Memory B cell (primary cell): Measurements from ENCODE around the gene CCDC85A.

ENCODE experiments used
- ATAC-seq: fragments of 150-1000 bp; cut with Tn5 transposase; 2 replicates; pipeline ENCODE4 v1.10.0; 2021; ENCODE audit warnings: low read depth, mild to moderate bottlenecking, moderate library complexity
- DNase-seq, 2 donors: peaks; one replicate each; pipeline ENCODE4 v3.0.0; 2022; ENCODE audit warnings: low spot score in 2 of 2
- H3K27ac Mint-ChIP-seq: one replicate; pipeline ENCODE4 v1.8.0; 2022; ENCODE audit warnings: mild to moderate bottlenecking, moderate library complexity, mixed read lengths
- H3K27me3 Mint-ChIP-seq: one replicate; pipeline ENCODE4 v1.8.0; 2022; ENCODE audit warnings: mixed read lengths
- H3K36me3 Mint-ChIP-seq: one replicate; pipeline ENCODE4 v1.8.0; 2022; ENCODE audit warnings: mild to moderate bottlenecking, mixed read lengths
- H3K4me1 Mint-ChIP-seq: one replicate; pipeline ENCODE4 v1.8.0; 2022; ENCODE audit warnings: mixed read lengths
- H3K4me3 Mint-ChIP-seq: one replicate; pipeline ENCODE4 v1.8.0; 2022; ENCODE audit warnings: mild to moderate bottlenecking, moderate library complexity, mixed read lengths
- H3K9me3 Mint-ChIP-seq: one replicate; pipeline ENCODE4 v1.8.0; 2022; ENCODE audit warnings: mixed read lengths

CCDC85A gene

DNA sequence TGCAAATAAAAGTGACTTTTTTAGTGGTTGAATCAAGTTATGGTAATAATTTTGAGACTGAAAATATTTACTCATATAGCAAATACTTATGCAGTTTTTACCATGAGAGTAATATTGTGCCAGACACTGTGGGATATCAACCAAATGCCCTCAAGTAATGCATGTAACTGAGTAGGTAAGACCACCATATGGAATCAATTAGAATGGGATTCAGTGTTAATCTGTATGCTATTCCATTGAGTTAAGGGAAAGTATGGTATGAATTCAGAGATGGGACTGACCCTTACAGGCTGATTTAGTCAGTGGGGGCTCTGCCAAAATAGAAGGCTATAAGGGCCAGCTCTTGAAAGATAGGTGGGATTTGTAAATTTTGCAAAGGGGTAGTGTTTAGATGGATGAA, 131.6 kb downstream of the CCDC85A start:
- DNase-seq = no peak
- no peak overlapping the region for H3K4me3 Mint-ChIP-seq
- no peak overlapping the region for H3K27ac Mint-ChIP-seq
- H3K27me3 Mint-ChIP-seq = no peaks in the 10 kb centered on the region
- H3K4me1 Mint-ChIP-seq = no peaks in the 10 kb centered on the region
- no peaks in the 10 kb centered on the region for H3K36me3 Mint-ChIP-seq
- no peak for ATAC-seq
- peaks cover 3% of the 10 kb centered on the region for H3K9me3 Mint-ChIP-seq

DNA sequence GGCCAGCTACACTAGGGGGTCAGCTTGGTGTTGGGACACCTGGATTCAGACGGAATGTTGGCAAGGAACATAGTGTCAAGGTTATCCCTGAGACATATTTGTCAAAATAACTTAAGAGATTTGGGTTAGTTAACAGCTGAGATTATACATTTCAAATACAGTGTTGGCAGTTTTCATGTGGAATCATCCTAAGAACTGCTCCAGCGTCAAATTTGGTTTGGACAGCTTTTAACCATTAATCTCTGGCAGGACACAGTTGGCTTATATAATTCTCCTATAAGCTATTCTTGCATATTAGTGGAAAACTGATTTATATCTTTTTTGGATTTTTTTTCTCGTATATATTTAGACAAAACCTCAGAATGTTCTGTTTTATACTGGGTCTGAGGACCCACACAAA, 132.2 kb downstream of the CCDC85A start:
- no peak for DNase-seq
- no peak for ATAC-seq
- H3K27ac Mint-ChIP-seq = no peak overlapping the region
- H3K9me3 Mint-ChIP-seq = peaks cover 3% of the 10 kb centered on the region
- no peaks in the 10 kb centered on the region for H3K36me3 Mint-ChIP-seq
- H3K4me1 Mint-ChIP-seq = no peaks in the 10 kb centered on the region
- H3K27me3 Mint-ChIP-seq = no peaks in the 10 kb centered on the region
- no peak overlapping the region for H3K4me3 Mint-ChIP-seq

DNA sequence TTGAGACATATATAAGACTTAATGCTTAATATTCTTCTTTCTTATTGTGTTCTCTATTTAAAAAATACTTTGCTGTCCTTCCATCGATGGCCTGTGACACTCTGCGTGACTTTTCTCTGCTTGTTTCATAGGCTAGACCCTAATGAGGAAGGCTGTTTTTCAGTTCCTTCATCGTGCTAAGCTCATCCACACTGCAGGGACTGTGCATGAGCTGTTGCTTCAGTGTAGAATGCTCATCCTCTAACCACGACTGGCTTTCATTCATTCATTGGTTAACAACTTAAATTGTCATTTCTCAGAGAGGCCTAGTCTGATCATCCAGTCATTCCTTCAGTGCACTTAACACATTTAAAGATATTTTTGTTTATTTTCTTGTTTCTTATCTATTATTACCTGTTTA, 134.4 kb downstream of the CCDC85A start:
- DNase-seq = no peak
- Mint-ChIP-seq H3K4me3 (no peak overlapping the region), H3K9me3 (peaks cover 3% of the 10 kb centered on the region), H3K27ac (no peak overlapping the region), H3K4me1 (no peaks in the 10 kb centered on the region), H3K36me3 (no peaks in the 10 kb centered on the region), H3K27me3 (no peaks in the 10 kb centered on the region)
- no peak for ATAC-seq

DNA sequence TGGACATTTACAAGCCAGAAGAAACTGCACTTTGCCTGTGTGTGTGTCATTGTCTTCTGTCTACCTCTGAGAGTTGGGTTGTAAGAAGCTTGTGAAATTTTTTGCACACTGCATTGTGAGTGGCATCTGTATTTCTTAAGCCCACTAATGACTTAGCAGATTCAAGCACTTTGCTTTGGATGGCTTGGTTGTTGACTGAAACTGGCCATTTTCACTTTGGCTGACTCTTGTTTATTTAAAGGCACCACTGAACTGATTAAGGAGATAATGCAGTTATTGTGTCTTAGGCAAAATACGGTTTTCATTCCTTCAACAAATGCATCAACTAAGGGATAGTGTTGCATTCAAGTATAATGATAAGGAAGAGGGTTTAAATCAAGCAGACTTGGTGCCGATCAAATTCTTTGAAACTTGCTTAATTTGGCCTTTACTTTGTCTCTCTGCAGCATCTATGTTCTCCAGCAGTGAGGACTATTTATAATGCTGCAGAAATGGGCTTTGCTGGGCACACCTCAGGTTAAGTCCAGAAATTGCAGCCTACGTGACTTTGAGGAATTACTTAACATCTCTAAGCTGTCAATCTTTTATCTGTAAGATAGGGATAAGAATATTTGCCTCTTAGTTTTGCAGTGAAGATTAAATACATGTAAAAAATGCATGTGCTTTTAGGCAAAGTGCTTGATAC, 142.0 kb downstream of the CCDC85A start:
- H3K36me3 Mint-ChIP-seq = no peaks in the 10 kb centered on the region
- H3K27me3 Mint-ChIP-seq = no peaks in the 10 kb centered on the region
- ATAC-seq (no peak), DNase-seq (no peak)
- H3K27ac Mint-ChIP-seq = no peak overlapping the region
- H3K9me3 Mint-ChIP-seq = no peaks in the 10 kb centered on the region
- H3K4me1 Mint-ChIP-seq = no peaks in the 10 kb centered on the region
- H3K4me3 Mint-ChIP-seq = no peak overlapping the region

DNA sequence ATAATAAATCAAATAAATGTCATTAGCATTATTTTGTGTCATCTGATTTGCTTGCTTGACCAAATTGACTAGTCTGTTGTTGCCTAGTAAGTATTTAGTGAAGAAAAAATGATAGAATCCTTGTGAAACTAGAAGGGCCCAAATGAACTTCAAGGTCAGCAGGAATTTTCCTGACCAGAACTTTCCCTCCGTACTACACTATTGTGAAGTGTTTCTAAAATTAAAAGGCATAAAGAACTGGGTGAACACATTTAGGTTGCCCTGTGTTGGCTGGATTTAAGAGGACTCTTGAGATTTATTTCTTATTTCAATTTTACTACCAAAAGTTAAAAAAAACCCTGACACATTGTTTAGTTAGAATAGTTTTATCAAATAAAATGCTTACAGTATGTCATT, 142.6 kb downstream of the CCDC85A start:
- H3K36me3 Mint-ChIP-seq = no peaks in the 10 kb centered on the region
- no peaks in the 10 kb centered on the region for H3K4me1 Mint-ChIP-seq
- no peak overlapping the region for H3K27ac Mint-ChIP-seq
- no peak for ATAC-seq
- no peak overlapping the region for H3K4me3 Mint-ChIP-seq
- no peaks in the 10 kb centered on the region for H3K27me3 Mint-ChIP-seq
- no peak for DNase-seq
- no peaks in the 10 kb centered on the region for H3K9me3 Mint-ChIP-seq

DNA sequence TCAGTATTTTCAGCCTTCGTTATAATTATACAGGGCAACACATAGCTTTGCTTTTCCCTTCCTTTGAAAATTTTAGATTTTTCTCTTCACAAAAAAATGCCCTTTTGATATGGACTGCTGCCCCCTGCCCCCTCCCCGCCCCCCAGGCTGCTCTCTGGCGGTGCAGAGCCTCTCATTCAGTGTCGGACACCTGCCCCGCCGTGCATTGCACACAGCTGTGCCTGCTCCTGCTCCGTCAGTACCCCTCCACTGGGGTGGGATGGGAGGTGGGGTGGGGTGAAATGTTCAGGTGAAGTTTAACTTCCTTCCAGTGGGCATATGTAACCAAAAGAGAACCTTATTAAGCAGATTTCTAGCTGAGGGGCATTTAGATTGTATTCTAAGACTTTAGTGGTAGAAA, 148.0 kb downstream of the CCDC85A start:
- no peaks in the 10 kb centered on the region for H3K27me3 Mint-ChIP-seq
- ATAC-seq = no peak
- no peaks in the 10 kb centered on the region for H3K4me1 Mint-ChIP-seq
- H3K36me3 Mint-ChIP-seq = no peaks in the 10 kb centered on the region
- no peak for DNase-seq
- no peak overlapping the region for H3K4me3 Mint-ChIP-seq
- no peaks in the 10 kb centered on the region for H3K9me3 Mint-ChIP-seq
- H3K27ac Mint-ChIP-seq = no peak overlapping the region

DNA sequence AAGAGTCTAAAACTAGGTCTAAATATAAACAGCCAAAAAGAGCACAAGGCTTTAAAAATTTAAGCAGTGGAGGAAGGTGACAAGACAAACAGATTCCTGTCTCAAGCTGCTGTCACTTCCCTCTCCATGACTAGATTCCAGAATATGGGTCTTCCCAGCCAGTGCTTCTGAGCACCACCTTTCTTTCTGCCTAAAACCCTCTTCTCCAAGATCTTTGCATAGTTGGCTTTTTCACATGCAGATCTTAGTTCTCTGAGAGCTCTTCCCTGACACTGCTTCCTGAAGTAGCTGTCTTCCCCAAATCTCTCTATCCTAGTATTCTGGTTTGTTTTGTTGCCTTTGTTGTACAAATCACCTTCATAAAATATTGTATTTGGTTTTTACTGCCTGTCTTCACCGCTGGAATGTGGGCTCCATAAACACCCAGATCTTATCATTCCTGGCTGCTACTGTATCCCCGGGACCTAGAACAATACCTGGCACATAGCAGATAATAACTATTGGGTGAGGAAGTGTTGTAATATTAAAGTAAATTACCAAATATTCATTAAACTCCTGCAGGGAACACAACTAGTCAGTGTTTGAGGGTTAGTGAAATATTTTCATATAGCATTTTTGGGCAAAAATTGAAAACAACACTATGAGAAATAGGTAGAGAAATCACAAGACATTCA, 150.2 kb downstream of the CCDC85A start:
- Mint-ChIP-seq H3K36me3 (no peaks in the 10 kb centered on the region), H3K9me3 (no peaks in the 10 kb centered on the region), H3K27ac (no peak overlapping the region), H3K27me3 (no peaks in the 10 kb centered on the region), H3K4me3 (no peak overlapping the region), H3K4me1 (no peaks in the 10 kb centered on the region)
- ATAC-seq (no peak), DNase-seq (no peak)

DNA sequence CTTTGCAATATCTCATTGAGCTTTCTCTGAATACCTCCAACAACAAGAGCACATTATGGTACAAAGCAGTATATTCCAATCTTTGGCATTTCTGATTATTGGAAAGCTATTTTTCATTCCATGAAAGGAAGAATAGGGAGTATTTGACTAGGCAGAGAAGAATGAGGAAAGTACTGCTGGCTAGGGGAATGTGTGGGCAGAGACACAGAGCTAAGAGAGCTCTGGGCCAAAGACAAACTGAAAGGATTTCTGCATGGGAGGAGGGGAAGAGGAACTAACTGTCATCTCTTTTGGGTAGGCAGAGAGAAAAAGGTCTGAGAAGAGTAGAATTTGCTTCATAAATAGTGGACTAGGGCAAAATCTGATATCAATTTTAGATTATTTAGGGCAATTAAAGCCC, 150.8 kb downstream of the CCDC85A start:
- Mint-ChIP-seq H3K27me3 (no peaks in the 10 kb centered on the region), H3K4me3 (no peak overlapping the region), H3K36me3 (no peaks in the 10 kb centered on the region), H3K4me1 (no peaks in the 10 kb centered on the region), H3K9me3 (no peaks in the 10 kb centered on the region), H3K27ac (no peak overlapping the region)
- no peak for DNase-seq
- no peak for ATAC-seq

DNA sequence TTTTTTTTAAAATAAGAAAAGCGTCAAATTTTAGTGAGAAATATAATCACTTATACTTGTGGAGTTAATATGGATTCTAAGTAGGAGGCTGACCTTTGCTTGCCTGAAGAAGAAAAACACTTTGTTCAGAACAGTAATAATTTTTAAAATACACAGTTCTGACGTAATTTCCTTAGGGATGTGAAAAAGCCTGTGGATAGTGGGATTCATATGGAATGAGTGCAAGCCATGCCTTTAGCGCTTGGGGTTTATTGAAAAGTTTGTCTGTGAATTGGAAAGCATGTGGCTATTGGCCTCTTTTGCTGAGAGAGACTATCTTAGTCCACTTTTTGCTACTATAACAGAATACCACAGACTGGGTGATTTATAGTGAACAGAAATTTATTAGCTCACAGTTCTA, 151.3 kb downstream of the CCDC85A start:
- Mint-ChIP-seq H3K36me3 (no peaks in the 10 kb centered on the region), H3K9me3 (no peaks in the 10 kb centered on the region), H3K27ac (no peak overlapping the region), H3K4me1 (no peaks in the 10 kb centered on the region), H3K27me3 (no peaks in the 10 kb centered on the region), H3K4me3 (no peak overlapping the region)
- DNase-seq (no peak), ATAC-seq (no peak)

DNA sequence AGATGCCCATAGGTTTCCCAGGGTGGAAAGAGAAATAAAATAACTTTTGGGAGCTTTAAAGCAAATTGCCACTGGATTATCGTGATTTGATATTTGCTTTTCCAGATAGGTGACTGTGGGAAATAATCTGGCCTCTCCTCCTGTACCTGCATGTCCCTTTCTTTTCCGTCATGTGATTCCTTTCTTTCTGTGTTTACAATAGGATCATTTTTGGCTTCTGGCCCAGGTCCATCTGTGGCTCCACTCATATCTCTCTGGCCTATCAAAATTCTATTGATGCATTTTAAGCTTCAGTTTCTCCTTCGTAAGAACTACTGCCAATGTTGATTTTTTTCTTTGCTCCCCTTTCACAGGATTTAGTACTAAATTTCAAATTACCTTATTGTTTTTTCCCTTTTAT, 153.6 kb downstream of the CCDC85A start:
- Mint-ChIP-seq H3K27me3 (no peaks in the 10 kb centered on the region), H3K9me3 (no peaks in the 10 kb centered on the region), H3K4me1 (no peaks in the 10 kb centered on the region), H3K36me3 (no peaks in the 10 kb centered on the region), H3K27ac (no peak overlapping the region), H3K4me3 (no peak overlapping the region)
- no peak for DNase-seq
- ATAC-seq = no peak

DNA sequence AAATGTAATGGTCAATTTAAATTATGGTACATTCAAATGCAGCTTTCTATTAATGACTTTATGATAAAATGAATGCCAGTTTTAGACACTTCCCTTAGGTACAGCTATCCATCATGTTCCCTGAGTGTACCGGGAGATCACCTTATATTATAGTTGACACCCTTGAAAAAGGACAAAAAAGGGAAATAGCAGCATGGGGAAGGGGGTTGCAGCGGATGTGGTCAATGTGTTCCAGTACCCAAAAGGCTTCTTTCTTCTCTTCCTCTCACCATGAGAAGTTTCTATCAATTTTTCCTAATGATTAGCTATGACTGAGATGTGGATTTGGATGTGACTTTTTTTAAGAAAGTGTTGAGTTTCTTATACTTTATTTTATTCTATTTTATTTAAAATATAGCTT, 154.4 kb downstream of the CCDC85A start:
- ATAC-seq (peak; percentile 37), DNase-seq (no peak)
- no peaks in the 10 kb centered on the region for H3K27me3 Mint-ChIP-seq
- H3K9me3 Mint-ChIP-seq = no peaks in the 10 kb centered on the region
- no peak overlapping the region for H3K4me3 Mint-ChIP-seq
- no peak overlapping the region for H3K27ac Mint-ChIP-seq
- no peaks in the 10 kb centered on the region for H3K4me1 Mint-ChIP-seq
- no peaks in the 10 kb centered on the region for H3K36me3 Mint-ChIP-seq

DNA sequence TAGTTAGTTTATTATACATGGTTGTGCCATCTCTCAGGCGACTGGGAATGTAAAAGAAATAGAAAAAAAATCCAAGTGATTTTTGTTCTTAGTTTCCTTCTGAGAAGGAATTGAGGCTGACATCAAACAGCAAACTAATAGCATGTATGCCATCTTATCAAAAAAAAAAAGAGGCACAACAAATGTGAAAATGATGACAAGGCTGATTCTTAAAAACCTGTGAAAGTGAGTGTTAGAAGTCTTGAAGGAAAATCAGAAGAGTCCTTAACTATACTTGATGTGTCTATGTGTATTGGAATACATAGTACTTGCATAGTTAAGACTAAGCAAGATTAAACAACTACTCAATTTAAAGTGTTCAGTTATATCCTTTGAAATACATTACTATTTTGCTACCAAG, 161.0 kb downstream of the CCDC85A start:
- no peaks in the 10 kb centered on the region for H3K36me3 Mint-ChIP-seq

DNA sequence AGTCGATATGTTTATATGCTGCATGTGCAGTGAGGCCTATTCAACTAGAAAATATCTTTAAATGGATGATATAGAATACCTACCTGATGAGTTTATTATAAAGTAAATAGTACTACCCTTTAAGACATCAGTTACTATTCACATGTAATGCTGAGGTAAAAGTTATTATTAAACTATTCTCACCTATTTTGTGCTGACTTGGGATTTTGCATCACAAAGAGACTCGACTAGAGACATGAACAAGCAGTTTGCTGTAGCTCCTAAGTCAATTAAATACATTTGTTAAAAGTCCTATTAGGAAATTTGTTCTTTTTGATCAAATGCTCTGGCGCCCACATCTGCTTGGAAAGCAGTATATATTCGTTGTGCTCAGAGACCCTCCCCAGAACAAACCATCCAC, 164.1 kb downstream of the CCDC85A start:
- Mint-ChIP-seq H3K4me1 (peaks cover 5% of the 10 kb centered on the region), H3K27me3 (no peaks in the 10 kb centered on the region), H3K27ac (no peak overlapping the region), H3K36me3 (no peaks in the 10 kb centered on the region), H3K9me3 (no peaks in the 10 kb centered on the region), H3K4me3 (no peak overlapping the region)
- DNase-seq (no peak), ATAC-seq (no peak)

More for the DNA sequence above, 161.0 kb downstream of the CCDC85A start:
- Mint-ChIP-seq H3K9me3 (no peaks in the 10 kb centered on the region), H3K27ac (no peak overlapping the region), H3K4me1 (peaks cover 5% of the 10 kb centered on the region), H3K4me3 (no peak overlapping the region), H3K27me3 (no peaks in the 10 kb centered on the region)
- no peak for ATAC-seq
- DNase-seq = no peak

DNA sequence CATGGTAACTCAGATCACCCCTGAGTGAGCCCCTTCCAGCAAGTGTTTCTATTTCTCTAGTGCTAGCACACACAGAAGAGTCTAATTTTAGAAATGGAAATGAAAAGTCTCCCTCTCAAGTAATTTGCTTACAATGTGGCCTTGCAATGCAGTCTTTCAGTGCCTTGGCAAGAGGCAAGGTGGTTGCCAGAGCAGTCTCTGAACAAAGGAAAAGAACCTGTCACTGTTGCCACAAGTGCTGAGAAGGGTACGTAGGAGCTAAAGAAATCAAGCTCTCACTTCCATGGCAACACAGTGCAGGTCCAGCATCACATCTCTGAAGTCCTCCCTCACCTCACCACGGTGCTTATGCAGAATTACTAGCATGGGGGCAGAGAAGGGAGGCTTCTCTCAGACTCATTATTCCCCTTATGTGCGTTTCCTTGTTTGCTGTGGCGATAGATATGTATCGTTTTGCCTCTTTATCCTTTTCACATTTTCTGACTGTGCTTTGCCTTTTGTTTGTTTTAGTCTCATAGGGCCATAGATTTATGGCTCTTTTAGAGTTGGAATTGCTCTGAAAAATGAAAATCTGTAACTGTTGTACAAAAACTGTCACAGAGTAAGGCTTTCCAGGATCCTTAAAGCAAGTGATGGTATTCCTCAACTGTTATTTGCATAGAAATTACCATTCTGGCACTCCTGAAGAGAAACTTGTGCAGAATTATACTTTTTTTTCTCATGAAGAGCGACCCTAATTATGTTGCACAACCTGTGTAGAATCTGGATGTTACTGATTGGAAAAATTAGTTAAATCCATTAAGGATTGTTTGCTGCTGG, 164.8 kb downstream of the CCDC85A start:
- Mint-ChIP-seq H3K27ac (no peak overlapping the region), H3K36me3 (no peaks in the 10 kb centered on the region), H3K27me3 (no peaks in the 10 kb centered on the region), H3K4me3 (no peak overlapping the region), H3K9me3 (no peaks in the 10 kb centered on the region), H3K4me1 (peaks cover 5% of the 10 kb centered on the region)
- DNase-seq = no peak
- peak; percentile 34 for ATAC-seq
